COLO668 (cell line): ENCODE measurements around the gene CLDN16.

Experiments
- DNase-seq: peaks from one replicate; lab custom pipeline; 2025; ENCODE audit not compliant: unreplicated experiment; lab: John Stamatoyannopoulos, UW

The CLDN16 gene

DNA sequence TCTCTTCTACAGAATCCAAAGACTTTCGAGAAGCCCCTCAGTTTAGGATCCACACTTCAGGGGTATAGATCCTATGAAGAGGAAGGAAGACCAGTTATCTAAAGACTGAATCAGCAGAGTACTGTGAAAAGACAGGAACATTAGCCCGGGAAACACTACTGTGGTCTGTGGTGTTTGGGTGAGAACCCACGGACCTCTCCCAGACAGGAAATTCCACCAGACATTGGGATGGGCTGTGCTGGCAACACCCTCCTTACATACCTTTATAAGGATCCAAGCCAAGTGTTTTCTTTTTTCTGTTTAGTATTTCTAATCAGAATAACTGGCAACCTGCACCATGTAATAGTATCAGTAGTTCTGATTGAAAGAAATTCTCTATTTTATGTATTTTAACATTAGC is 47.7 kb downstream of the CLDN16 start:
- DNase-seq = no peak

DNA sequence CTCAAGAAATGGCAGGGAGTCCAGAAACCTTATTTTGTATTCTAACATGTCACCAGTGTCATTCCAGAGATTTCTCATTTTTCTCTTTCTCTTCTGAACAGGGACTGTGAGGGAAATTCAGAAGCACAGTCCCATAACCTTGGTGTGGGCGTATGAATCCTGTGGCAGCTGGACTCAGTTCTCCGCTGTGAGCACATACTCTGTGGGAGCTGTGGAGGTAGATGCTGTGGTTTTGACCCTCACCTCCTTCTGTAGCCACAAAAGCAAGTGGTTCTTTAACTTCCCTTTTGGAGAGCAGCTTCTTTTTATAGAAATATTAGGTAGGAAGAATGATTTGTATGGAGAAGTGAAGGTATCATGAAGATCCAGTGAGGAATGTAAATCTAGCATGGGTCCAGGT is 48.4 kb downstream of the CLDN16 start:
- no peak for DNase-seq

DNA sequence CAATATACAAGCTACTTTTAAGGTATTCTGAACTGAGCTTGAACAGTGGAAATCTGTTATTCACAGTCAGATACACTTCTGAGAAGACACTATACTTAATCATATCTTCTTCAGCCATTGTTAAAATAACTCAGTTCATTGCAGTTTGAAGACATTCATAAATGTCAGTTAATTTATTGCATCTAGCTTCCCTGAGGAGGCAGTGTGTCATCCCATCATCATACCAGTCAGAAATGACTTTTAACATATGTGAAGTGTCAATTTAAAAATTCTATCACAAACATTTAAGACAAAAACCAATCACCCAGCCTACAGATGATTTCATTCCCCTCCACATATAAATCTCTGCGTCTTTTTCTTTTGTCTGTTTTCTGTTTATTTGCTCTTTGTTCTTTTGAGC is 54.3 kb downstream of the CLDN16 start:
- no peak for DNase-seq

DNA sequence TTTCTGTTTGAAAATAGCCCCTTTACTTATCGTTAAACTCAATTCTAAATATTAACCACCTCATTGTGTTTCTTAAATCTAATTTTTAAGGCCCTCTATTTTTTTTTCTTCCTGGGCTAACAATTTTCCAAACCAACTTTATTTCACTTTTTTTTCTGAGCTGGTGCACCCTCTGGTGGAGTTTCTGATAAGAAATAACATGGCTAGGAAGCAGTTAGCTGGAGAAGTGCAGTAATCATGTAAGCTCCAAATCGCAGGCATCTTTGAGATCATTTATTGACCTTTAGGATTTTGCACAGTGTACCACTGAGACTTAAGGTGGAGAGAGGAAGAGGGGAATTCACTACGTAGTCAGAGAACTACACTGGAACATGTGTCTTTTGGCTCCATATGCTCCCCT is 55.3 kb downstream of the CLDN16 start:
- no peak for DNase-seq

DNA sequence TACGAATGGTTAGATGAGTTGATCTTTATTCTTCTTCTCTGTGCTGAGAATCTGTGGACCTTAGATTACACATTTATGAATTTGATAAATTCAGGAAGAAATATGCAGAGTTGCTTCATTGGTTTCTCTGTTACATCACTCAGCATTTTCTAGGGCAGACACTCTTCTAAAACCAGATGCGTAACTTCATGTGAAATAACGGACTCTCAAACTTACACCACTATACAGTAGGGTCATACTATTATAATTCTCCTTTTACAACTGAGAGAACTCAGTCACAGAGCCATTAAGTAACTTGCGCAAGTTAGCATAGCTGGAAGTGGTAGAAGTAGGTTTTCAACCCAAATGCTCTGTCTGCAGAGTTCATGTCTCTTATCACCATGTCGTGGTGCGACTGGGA is 56.0 kb downstream of the CLDN16 start:
- DNase-seq = no peak

DNA sequence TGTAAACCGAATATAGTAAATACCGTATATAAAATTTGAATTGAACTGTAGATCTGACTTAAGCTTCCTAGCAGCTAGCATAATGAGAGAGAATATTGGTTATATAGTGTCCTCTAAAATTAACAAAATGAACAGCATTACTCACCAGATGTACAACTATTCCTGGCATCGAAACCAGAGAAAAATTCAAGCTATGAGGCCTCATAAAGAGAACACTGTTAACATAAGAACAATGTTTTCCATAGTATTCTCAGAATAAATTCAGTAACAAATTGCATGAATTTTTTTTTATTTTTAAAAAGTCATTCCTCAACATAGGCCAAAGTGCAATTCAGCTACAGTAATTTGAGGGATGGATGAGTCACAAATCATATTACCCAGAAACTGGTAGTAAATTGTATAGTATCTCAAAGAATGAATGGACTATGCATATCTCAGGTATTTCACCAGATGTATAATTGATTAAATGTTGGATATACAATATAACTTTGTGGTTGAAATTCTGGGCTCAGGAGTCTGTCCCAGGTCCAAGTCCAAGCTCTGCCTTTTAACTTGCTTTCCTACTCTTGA is 56.7 kb downstream of the CLDN16 start:
- no peak for DNase-seq

DNA sequence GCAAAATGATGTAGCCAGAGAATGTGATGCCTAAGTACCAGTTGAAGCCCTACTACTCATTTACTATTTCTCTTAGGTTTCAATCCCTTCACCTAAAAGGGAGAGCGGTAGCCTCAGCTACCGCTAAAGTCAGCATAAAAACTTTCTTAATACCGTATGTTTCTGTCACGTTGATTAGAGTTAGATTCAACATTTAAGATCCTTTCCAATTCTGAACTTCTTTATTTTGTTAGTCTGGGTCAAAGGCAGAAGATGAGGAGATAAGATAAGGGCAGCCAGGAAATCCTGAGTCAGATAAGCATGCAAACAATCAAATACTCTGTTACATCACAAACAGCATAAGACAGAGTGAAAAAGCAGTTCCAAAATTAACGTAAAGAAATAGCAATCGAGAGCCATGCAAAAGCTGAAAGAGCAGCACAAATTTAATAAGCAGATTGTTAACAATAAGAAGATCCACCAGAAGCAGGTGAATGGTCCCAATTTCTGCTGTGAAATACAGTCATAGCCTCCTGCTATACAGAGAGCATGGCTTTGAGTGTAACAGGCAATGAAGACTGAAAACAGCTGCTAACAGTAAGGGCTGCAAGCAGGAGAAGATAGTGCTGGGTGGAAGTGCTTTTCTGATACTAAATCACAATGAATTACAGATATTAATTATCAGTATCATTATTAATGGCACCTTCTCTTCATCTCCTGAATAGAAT is 58.8 kb downstream of the CLDN16 start:
- no peak for DNase-seq

DNA sequence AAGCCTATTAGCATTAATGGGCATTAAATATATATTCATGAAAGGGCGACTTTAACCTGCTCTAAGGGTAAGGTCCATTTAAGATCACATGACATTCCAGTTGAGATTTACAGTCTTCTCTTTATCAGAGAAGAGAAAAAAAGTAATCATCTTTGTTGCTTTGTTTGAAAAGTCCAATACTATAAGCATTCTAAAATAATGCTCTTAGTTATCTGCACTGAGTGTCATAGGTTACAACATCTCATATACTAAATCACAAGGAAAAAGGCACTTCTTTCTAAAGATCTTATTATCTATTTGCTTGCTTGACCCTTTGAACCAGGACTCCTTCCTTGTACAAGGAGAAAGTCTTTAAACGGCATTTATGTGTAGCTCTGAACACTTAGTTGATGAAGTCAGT is 60.3 kb downstream of the CLDN16 start:
- no peak for DNase-seq

DNA sequence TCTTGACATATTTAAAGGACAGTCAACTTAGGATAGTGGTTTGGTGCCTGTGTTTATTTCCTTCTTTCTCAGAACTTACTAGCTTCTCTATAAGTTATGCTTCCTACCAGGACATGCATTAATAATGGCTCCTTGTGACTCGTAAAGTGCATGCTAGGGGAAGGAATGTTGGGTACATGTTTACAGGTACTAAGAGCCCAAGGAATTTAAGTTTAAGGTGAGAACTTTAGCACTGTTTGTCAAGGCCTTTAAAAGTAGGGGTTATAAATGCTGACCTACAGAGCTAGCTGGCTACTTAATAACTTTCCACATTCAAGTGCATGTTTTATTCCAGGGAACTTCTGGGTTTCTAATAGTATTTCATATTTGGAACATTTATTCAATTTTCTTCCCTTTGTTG is 61.8 kb downstream of the CLDN16 start, which contains the start of gene TMEM207:
Gene TMEM207, minus strand, starts transcription at position 101 of the 400 bp plus-strand sequence. Its CDS starts 92 bp downstream, at position 9.
- DNase-seq = no peak

DNA sequence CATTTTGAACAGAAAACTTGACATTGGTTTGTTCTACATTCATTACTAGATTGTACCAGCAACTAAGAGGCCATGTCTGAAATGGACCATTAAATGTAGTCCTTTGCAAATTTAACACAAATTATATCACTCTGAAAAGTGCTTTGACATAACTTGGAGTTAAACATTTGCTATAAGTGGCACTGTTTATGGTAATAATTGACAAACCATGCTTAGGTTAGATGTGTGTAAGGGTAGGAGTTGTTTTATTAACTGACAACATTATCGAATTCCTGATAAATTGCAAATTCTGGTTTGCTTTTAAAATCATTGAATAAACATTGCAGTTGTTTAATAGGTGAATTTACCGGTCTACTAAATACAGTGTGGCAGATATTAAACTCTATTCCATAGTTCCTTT is 67.9 kb downstream of the CLDN16 start:
- no peak for DNase-seq

DNA sequence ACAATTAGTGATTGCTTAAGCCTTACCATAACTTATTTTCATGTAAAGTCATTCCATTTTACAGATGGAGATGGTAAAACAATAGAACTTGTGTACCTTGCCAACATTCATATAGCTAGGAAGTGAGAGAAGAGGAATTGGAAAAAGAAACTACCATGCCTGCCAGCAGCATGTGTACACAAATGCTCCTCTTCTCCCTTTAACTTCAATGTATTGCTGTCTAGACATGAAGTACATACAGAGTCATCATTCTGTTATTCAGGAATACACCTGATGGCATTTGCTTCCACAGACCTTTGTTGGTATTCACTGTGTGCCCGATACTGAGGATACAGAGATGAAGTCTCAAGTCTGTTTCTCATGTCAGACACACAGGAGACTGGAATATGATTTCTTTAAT is 68.8 kb downstream of the CLDN16 start:
- no peak for DNase-seq

DNA sequence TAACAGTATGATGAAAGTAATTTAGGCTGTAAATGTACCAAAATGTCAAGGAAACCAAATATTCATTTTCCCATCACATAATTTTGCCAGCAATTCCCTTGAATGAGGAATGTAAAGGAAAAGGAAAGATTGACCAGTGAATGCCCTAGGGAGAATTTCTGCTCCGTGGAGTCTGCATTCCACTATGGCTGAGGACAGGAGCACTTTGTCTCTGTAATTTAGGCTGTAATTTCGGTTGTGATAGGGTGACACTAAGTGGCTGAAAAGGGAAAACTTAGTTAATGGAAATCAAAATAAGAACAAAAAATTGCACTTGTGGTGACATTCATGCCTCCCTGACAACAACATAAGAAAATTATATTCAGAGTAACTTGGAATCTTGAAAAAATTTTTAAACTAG is 70.1 kb downstream of the CLDN16 start:
- no peak for DNase-seq
